ENCODE data around the gene CIP2A.

Gene CIP2A

GRCh38 chr3:108555966-108556581, 33.2 kb downstream of the CIP2A start:
- DNase-seq, result no peak

- DNase-seq, result no peak
These were observed 34.2 kb downstream of the CIP2A start for GRCh38 chr3:108554913-108555571.

GRCh38 chr3:108554229-108554628, 35.0 kb downstream of the CIP2A start:
- DNase-seq, result no peak

GRCh38 chr3:108552267-108553159, 36.7 kb downstream of the CIP2A start:
- DNase-seq, result peak; percentile 20

- no peak for DNase-seq
These were observed 40.4 kb downstream of the CIP2A start for GRCh38 chr3:108548886-108549285.

- no peak for DNase-seq
These were observed 40.9 kb downstream of the CIP2A start for GRCh38 chr3:108548304-108548703.

GRCh38 chr3:108546692-108547091, 42.5 kb downstream of the CIP2A start:
- DNase-seq, result no peak

GRCh38 chr3:108546247-108546646, 43.0 kb downstream of the CIP2A start:
- peak; percentile 25 for DNase-seq

GRCh38 chr3:108538083-108538482, 51.2 kb downstream of the CIP2A start:
- DNase-seq, result no peak

- DNase-seq, result no peak
These were observed 60.6 kb downstream of the CIP2A start for GRCh38 chr3:108528459-108529252.

- DNase-seq, result no peak
These were observed 61.4 kb downstream of the CIP2A start for GRCh38 chr3:108527817-108528216.

GRCh38 chr3:108527109-108527508, 62.1 kb downstream of the CIP2A start:
- no peak for DNase-seq

- DNase-seq, result no peak
These were observed 63.3 kb downstream of the CIP2A start for GRCh38 chr3:108525971-108526370.

GRCh38 chr3:108525256-108525655, 64.0 kb downstream of the CIP2A start:
- DNase-seq, result no peak

GRCh38 chr3:108524537-108524936, 64.7 kb downstream of the CIP2A start:
- no peak for DNase-seq

- DNase-seq, result no peak
These were observed 70.3 kb downstream of the CIP2A start for GRCh38 chr3:108518895-108519294.

- DNase-seq, result no peak
These were observed 72.4 kb downstream of the CIP2A start for GRCh38 chr3:108516881-108517280.

- DNase-seq, result no peak
These were observed 75.3 kb downstream of the CIP2A start for GRCh38 chr3:108513961-108514360.

GRCh38 chr3:108512671-108513070, 76.6 kb downstream of the CIP2A start:
- no peak for DNase-seq

- DNase-seq, result no peak
These were observed 77.7 kb downstream of the CIP2A start for GRCh38 chr3:108511490-108511889.

GRCh38 chr3:108511055-108511454, 78.2 kb downstream of the CIP2A start:
- DNase-seq, result no peak

GRCh38 chr3:108510496-108510895, 78.7 kb downstream of the CIP2A start, which contains the start of gene MYH15:
MYH15 (minus strand) TSS chr3:108510596; CDS start chr3:108510530, 66 bp downstream.
- no peak for DNase-seq

GRCh38 chr3:108509871-108510270, 79.4 kb downstream of the CIP2A start:
- DNase-seq, result no peak
